Measurements from ENCODE around the gene RAX.

Gene RAX
- 0 reads per million in 2 donors for total RNA-seq

DNA sequence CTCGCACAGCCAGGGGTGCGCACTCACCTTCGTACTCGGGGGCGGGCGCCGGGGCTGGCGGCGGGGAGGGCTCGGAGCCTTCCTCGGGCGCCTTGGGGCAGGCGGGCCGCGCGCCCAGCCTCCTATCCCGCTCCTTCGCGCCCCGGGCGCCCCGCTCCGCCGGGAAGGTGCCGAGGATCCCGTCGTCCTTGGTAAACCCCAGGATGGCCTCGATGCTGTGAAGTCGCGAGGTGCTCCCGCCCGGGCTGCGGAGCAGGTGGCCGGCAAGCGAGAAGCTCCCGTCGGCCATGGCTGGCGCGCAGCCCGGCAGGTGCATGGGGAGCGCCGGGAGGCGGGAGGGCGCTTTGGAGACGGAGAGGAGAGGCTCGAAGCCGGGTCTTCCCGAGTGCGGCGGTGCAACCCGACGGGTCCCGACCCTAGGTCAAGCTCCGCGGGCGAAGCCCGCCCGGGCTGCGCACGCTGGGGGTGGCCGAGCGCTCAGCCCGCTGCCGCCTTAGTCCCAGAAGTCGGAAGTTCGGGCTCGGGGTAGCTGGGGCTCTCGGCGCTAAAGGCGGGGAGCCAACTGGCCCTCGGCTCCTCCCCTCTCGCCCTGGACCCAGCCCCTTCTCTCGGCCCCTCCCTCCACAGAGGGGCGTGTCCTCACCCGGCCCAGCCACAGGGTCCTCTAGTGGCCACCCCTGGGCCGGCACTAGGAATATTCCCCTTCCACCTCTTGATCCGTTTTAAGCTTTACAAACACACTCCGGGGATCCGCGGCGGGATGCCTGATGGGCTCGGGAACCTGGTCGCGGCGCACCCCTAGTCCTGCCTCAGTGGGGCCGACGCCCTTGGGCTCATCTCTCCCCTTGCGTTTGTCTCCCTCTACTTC is at the start of gene RAX:
TSS of gene RAX (minus strand) at position 564 of the 868 bp plus-strand sequence. CDS start at position 316, 248 bp downstream.
- no peak for DNase-seq

- no peak for DNase-seq
Measured at GRCh38 chr18:59318460-59319050, 45.3 kb upstream of the RAX start, which contains the start of gene CPLX4. Gene CPLX4, minus strand, starts transcription at chr18:59318649. Its CDS starts 187 bp downstream, at chr18:59318462.

GRCh38 chr18:59311631-59312030 is 38.4 kb upstream of the RAX start:
- DNase-seq, result no peak

DNA sequence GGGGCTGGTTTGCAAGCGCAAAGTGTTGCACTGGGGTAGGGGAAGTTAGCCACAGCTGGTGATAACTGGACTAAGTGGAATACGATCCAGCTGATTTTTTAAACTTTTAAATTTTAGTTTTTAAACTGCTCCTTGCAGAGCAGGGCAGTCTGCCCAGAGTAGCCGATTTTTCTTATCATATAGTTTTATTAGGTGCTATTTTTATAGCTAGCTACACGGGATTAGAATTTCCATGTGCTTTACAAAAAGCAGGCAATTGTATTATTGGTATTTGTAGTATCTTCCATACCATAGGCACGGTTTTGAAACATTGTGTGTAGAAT is 35.6 kb upstream of the RAX start:
- DNase-seq, result no peak

GRCh38 chr18:59308248-59308937 is 35.1 kb upstream of the RAX start:
- DNase-seq, result peak; percentile 18

DNA sequence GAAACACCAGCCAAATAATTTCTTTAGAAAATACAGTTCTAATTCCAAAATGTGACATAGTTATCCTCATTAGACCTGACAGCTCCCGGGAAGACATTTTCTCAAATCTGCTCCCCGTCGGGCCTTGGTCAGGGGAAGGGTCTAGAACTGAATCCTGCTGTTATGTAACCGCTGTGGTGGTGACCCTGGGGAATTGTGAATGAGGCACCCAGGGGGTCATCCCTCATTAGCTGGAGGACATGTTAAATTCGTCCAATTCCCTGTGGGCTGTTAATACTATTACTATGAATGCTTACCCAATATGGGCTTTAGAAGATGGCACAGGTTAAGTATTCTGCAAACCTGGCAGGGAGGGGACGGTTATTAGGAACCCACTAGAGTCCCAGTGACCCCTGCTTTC is 33.4 kb upstream of the RAX start:
- DNase-seq, result no peak

DNA sequence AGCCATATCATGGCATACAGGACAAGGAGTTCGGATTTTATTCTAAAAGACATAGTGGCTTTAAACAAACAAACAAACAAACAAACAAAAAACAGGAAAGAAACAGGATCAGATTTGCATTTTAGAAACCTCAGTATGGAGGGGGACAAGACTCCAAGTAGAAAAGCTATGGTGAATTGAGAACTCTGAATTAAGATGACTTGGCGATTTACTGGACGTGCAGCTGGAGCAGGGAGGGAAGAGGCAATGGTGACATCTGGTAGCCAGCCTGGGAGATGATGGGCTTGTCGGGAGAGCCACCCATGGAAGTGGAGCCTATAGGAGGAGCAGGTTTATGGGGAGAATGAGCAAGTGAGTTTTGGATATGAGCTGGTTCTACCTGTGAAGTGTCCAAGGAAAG is 32.0 kb upstream of the RAX start:
- no peak for DNase-seq

DNA sequence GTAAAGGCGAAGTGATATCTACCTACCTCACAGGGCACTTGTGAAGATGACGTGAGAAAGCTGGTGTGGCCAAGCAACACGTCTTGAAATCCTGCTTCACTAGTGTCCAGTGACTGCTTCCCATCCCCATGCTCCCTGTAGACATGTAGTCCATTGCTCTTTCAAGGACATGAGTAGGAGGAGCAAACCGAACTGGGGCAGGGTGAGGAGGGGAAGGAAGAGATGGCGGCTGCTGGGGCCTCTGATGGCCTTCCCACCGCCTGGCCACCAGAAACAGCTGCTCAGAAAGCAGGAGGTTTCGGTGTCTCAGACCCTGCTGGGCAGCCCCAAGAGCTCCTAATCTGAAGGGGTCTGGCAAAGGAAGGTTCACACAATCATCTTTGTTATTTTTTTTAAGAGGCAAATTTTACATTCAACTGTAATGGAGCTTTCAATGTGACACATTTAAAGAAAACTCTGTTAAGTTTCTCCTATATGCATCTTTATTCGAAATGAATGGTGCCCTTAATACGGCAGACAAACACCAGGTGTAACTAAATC is 30.5 kb upstream of the RAX start:
- no peak for DNase-seq

GRCh38 chr18:59303006-59303405 is 29.8 kb upstream of the RAX start:
- no peak for DNase-seq

- DNase-seq, result no peak
Measured at GRCh38 chr18:59301929-59302328, 28.7 kb upstream of the RAX start.

DNA sequence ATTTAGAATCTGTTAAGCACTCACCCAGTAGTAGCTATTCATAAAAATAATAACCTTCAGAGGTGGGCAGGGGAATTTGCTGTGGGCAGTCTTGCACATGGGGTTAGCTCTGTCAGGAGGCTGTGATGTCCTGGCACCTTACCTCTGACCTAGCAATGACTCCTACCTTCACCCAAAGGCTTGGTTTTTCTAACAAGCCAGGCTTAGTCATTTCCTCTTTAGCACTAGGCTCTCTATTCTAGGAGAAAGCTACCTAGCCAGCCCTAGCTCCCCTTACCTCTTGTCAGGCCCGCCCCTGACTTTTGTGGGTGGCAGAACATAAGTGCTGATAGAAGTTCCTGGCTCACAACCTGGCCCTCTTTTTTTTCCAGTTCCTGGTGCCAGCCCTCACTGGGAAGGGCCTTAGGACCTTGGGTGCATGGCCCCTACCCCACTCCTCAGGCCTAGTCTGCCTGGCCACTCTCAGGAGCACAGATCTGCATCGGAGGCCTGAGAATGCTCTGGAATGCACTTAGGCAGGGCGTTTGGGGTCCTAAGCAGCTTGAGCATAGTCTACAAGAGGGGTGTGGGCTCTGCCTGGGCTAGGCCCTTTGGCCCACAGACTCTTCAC is 27.5 kb upstream of the RAX start:
- no peak for DNase-seq

GRCh38 chr18:59298871-59299270 is 25.6 kb upstream of the RAX start:
- no peak for DNase-seq

- DNase-seq, result no peak
Measured at GRCh38 chr18:59293317-59293716, 20.1 kb upstream of the RAX start.

DNA sequence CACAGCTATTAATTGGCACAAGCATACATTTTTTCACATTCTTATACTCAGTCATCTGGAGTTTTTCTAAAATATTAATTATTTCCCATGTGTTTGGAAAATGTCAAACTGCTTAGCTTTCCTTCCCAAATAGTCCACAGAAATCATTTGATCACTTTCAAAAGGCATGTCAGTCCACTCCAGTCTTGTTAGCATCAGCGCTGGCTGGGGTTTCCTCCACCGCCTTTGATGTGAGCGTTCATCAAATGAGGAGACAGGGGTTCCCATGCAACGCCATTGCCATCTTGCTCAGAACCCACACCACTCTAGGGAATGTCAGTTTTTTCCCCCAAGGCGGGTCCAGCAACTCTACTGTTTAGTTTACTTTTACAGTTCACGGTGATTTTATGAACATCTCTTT is 13.1 kb upstream of the RAX start:
- DNase-seq, result no peak

DNA sequence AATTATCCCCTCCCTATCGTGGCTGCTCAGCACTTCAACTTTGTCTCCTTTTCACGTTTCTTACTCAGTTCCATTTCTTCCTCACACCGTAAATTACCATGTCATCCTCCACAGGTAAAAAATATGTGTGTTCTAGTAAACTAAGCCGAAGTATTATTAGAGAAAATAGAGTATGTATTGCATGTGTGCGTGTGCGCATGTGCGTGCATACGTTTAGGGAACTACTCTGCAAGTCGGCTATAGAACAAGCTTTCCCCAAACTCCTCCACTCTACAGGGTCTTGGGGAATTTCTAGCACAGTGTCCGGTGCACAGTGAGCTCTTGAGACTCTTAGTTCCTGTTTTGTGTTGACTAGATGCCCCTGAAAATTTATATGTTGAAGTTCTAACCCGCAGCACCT is 9.1 kb upstream of the RAX start:
- DNase-seq, result no peak

DNA sequence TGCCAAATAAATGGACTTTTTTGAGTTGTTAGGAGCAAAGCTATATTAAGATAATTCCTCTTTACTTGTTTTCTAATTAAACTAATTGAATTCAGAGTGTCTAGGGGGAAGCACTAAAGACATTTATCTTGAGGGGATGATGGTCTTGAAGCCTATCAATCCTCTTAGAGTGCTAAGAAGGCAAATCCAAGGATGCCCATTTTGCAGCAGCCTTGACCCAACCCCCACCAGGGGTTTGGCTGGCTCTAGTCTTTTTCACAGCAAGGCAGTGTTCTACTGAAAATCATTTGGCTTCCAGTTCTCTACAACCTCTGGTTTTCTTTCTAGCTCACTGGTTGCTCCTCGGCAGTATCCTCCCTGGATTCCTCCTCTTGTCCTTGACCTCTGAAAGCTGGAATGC is 6.5 kb upstream of the RAX start:
- no peak for DNase-seq

DNA sequence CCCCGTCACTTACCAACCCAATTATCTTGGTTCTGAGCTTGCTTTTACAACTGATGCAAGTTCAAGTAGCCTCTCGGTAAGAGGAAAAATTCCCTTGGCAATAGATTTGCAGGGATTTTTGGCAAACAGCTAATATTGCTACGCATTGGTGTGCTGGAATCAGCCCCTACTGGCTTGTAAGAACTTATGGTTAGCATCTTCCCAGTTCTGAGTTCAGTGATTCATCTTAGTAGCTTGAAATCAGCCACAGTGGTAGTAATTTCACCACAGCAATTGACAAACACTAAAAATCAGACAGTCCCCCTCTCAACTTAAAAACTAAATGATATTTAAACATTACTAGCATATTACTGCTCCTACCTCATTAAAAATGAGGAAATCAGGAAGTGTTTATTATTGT is 5.9 kb upstream of the RAX start:
- no peak for DNase-seq

DNA sequence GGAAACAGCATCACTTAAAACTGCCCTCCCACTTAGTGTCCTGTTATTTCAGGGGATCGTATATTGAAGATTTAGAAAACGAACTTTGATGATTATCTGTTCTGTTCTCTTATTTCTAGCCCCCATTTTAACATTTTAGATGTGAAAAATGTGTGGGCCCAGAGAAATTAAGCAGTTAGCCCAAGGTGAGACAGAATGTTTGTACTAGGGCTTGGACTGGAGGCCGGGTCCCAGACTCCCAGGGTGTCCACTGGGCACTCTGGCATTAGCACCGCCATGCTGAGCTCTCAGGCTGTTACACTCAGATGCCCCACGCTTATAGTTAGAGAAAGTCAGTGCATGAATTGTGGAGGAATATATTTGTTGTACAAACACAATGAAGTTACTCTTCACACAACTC is 5.5 kb upstream of the RAX start:
- DNase-seq, result no peak

DNA sequence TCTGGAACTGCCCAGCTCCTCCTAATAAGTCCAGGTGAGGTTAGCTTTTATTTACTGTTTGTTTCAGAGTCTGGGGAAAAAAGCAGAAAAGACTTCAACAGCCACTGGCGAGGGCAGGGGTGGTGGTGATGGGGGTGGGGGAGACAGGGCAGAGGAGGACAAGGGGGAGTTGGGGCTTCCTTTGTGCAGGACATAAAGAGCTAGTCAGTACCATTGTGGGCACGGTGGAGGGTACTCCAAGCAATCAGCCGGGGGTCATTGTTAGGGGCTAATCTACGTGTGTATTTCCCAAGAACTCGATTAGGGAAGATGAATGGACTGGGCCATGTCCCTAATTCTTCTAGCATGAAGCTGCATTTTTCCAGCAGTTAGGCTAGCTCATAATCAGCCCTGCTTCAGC is 2.8 kb upstream of the RAX start:
- no peak for DNase-seq

- no peak for DNase-seq
Measured at GRCh38 chr18:59275406-59275949, 2.2 kb upstream of the RAX start.

GRCh38 chr18:59274533-59274928 is 1.3 kb upstream of the RAX start:
- no peak for DNase-seq

DNA sequence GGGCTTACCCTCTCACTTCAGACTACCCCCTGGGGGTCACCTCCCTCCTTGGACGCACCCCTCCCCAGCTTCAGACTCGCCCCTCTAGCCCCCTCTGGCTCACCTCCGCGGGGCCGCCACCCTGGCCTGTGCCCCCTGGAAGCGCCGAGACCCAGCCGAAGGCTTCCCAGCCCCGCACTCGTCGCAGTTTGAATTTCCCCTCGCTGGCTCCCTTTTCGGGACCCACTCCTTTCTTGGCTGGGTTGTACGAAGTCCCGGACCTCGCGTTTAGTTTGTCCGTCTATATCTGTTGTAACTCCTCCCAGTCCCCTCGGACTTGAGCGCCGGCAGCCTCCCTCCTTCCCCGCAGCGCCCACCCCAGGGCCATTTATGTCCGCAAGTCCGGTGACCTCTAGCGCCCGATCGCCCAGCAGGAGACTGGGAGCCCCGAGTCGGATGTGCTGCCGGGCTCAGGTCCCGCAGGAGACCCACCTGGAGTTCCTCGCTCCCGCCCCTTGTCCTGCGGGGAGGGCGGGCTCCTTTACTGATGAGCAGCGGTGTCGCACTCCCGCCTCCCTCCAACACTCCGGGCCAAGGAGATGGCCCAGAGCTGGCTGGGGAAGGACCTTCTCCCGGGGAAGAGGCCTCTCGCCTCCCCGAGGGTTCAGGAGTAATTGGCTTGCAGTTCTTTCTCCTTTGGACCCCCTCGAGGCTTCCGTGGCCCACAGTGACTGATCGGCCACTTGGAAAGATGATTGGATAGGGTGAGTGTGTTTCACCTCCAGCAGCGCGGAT is 692 bp upstream of the RAX start:
- DNase-seq, result no peak

Data from activated gamma-delta T cell (primary cell).